H1 (cell line): Measurements from ENCODE around the gene CALR. TPM values are rescaled to one million over a fixed set of nuclear protein-coding genes. Genes with fewer than 3 reads are reported as not detected.

Experiments used
- CTCF ChIA-PET: fragments of 300-600 bp; sonication (Branson Sonifier 250); formaldehyde crosslinking; loops from one replicate; lab custom pipeline; 2021; ENCODE audit not compliant: partially characterized antibody; lab: Charles Lee
- POLR2A ChIA-PET: fragments of 300-600 bp; sonication (Branson Sonifier 250); formaldehyde crosslinking; loops from one replicate; lab custom pipeline; 2021; ENCODE audit warnings: inconsistent platforms; ENCODE audit not compliant: partially characterized antibody; lab: Charles Lee
- DNase-seq, 2 experiments: peaks; one replicate each; pipeline versions ENCODE4 v3.0.0 to v3.0.0-alpha.2; 2010 to 2022; ENCODE audit warnings: low spot score in 2 of 2, low read depth in 1 of 2, mixed read lengths in 1 of 2
- FAIRE-seq: peaks from 2 replicates; lab custom pipeline; 2011; peaks lifted over from hg19 to GRCh38; lab: Jason Lieb, UNC
- H2AFZ ChIP-seq: 2 replicates; pipeline ENCODE4 v1.8.1; 2012; ENCODE audit warnings: low read length, inconsistent platforms
- H2AK5ac ChIP-seq: 2 replicates; pipeline ENCODE4 v1.6.1; 2013; ENCODE audit warnings: low read depth, low read length
- H2BK120ac ChIP-seq: replicated peaks from 2 replicates; pipeline ENCODE3; 2013; ENCODE audit warnings: low read depth, low read length, inconsistent platforms
- H2BK12ac ChIP-seq: 2 replicates; pipeline ENCODE4 v1.6.1; 2013; ENCODE audit warnings: low read depth, low read length
- H2BK15ac ChIP-seq: 2 replicates; pipeline ENCODE4 v1.6.1; 2013; ENCODE audit warnings: low read length
- H2BK20ac ChIP-seq: 2 replicates; pipeline ENCODE4 v1.6.1; 2013; ENCODE audit warnings: low read length
- H2BK5ac ChIP-seq: 2 replicates; pipeline ENCODE4 v1.6.1; 2013; ENCODE audit warnings: low read depth, low read length
- H3K14ac ChIP-seq: 2 replicates; pipeline ENCODE4 v1.6.1; 2013; ENCODE audit warnings: inconsistent platforms; ENCODE audit not compliant: insufficient read length
- H3K18ac ChIP-seq: 2 replicates; pipeline ENCODE4 v1.6.1; 2013; ENCODE audit warnings: low read length; ENCODE audit errors: extremely low read depth
- H3K23ac ChIP-seq: 2 replicates; pipeline ENCODE4 v1.6.1; 2013; ENCODE audit warnings: inconsistent platforms; ENCODE audit not compliant: insufficient read length
- H3K23me2 ChIP-seq: 2 replicates; pipeline ENCODE4 v1.6.1; 2013; ENCODE audit warnings: low read depth, low read length
- H3K27ac ChIP-seq: 2 replicates; pipeline ENCODE4 v1.6.1; 2011; ENCODE audit warnings: low read depth, low read length, inconsistent platforms
- H3K27me3 ChIP-seq, 4 experiments: replicated peaks in 1 of 4; 1 replicate in 1 of 4; 2 replicates in 3 of 4; pipeline versions ENCODE4 v1.6.1 to v1.8.1; 2011 to 2013; ENCODE audit warnings: low read length in 3 of 4, mild to moderate bottlenecking in 3 of 4, inconsistent platforms in 2 of 4, mixed read lengths in 2 of 4, moderate library complexity in 1 of 4; ENCODE audit not compliant: control insufficient read depth in 3 of 4, insufficient read depth in 3 of 4; ENCODE audit errors: extremely low read depth in 1 of 4
- H3K36me3 ChIP-seq, 4 experiments: 2 replicates each; pipeline versions ENCODE4 v1.6.1 to v1.8.1; 2011 to 2013; ENCODE audit warnings: mild to moderate bottlenecking in 4 of 4, low read length in 3 of 4, moderate library complexity in 2 of 4, control low read depth in 1 of 4, inconsistent platforms in 1 of 4; ENCODE audit not compliant: insufficient read depth in 4 of 4, control insufficient read depth in 2 of 4
- H3K4ac ChIP-seq: replicated peaks from 2 replicates; pipeline ENCODE3; 2013; ENCODE audit warnings: low read length, low read depth, mixed read lengths, inconsistent platforms; ENCODE audit not compliant: insufficient read length
- H3K4me1 ChIP-seq, 4 experiments: replicated peaks in 1 of 4; 1 replicate in 1 of 4; 2 replicates in 3 of 4; pipeline versions ENCODE4 v1.6.1 to v1.8.1; 2011 to 2013; ENCODE audit warnings: low read length in 3 of 4, inconsistent platforms in 2 of 4, mixed read lengths in 1 of 4; ENCODE audit not compliant: insufficient read depth in 4 of 4, control insufficient read depth in 3 of 4
- H3K4me2 ChIP-seq, 2 experiments: 2 replicates each; pipeline versions ENCODE4 v1.6.1 to v1.8.1; 2011 to 2013; ENCODE audit warnings: low read depth in 2 of 2, low read length in 2 of 2, control low read depth in 1 of 2, inconsistent platforms in 1 of 2, mild to moderate bottlenecking in 1 of 2; ENCODE audit not compliant: insufficient read depth in 1 of 2
- H3K4me3 ChIP-seq, 4 experiments: fragments of 200-600, 300-600 bp in 1 of 4; sonication (generic), shearing (Covaris generic), sonication (Bioruptor Twin) in 1 of 4; 2 replicates each; pipeline versions ENCODE4 v1.5.1 to v1.8.1; 2011 to 2016; ENCODE audit warnings: low read length in 4 of 4, low read depth in 3 of 4, control low read depth in 2 of 4, inconsistent platforms in 2 of 4, mild to moderate bottlenecking in 2 of 4, mixed read lengths in 1 of 4, moderate library complexity in 1 of 4; ENCODE audit not compliant: insufficient read depth in 2 of 4; ENCODE audit errors: extremely low read depth in 1 of 4
- H3K56ac ChIP-seq: replicated peaks from 2 replicates; pipeline ENCODE3; 2013; ENCODE audit warnings: low read depth, mild to moderate bottlenecking, mixed read lengths, low read length, inconsistent platforms; ENCODE audit not compliant: insufficient read length
- H3K79me1 ChIP-seq: 2 replicates; pipeline ENCODE4 v1.6.1; 2013; ENCODE audit warnings: low read depth, low read length, control low read depth
- H3K79me2 ChIP-seq, 2 experiments: 2 replicates each; pipeline versions ENCODE4 v1.6.1 to v1.8.1; 2012 to 2013; ENCODE audit warnings: low read length in 2 of 2, mild to moderate bottlenecking in 2 of 2, inconsistent platforms in 1 of 2; ENCODE audit not compliant: insufficient read depth in 2 of 2, control insufficient read depth in 1 of 2
- H3K9ac ChIP-seq, 4 experiments: replicated peaks in 1 of 4; 1 replicate in 1 of 4; 2 replicates in 3 of 4; pipeline versions ENCODE4 v1.6.1 to v1.8.1; 2011 to 2013; ENCODE audit warnings: low read depth in 3 of 4, low read length in 3 of 4, control low read depth in 2 of 4, mild to moderate bottlenecking in 2 of 4, moderate library complexity in 2 of 4, inconsistent platforms in 1 of 4; ENCODE audit errors: extremely low read depth in 1 of 4
- H3K9me3 ChIP-seq, 2 experiments: 2 replicates each; pipeline versions ENCODE4 v1.6.1 to v1.8.1; 2012 to 2013; ENCODE audit warnings: mild to moderate bottlenecking in 2 of 2, moderate library complexity in 2 of 2, control low read depth in 1 of 2, inconsistent platforms in 1 of 2, low read depth in 1 of 2, low read length in 1 of 2, mixed read lengths in 1 of 2; ENCODE audit not compliant: insufficient read depth in 2 of 2
- H4K20me1 ChIP-seq, 2 experiments: replicated peaks in 1 of 2; 2 replicates each; pipeline versions ENCODE3 to v1.8.1; 2011 to 2013; ENCODE audit warnings: inconsistent platforms in 2 of 2, low read length in 2 of 2, mild to moderate bottlenecking in 1 of 2; ENCODE audit not compliant: insufficient read depth in 2 of 2, control insufficient read depth in 1 of 2
- H4K5ac ChIP-seq: 2 replicates; pipeline ENCODE4 v1.6.1; 2013; ENCODE audit warnings: low read length, low read depth, mixed read lengths, inconsistent platforms; ENCODE audit not compliant: insufficient read length
- H4K8ac ChIP-seq: 2 replicates; pipeline ENCODE4 v1.8.0; 2013; ENCODE audit warnings: mild to moderate bottlenecking, moderate library complexity, low read length, inconsistent platforms; ENCODE audit not compliant: insufficient read depth; ENCODE audit errors: extremely low read depth
- H4K91ac ChIP-seq: replicated peaks from 2 replicates; pipeline ENCODE3; 2013; ENCODE audit warnings: low read length, mixed read lengths, inconsistent platforms; ENCODE audit not compliant: insufficient read length
- ATF3 ChIP-seq: IDR thresholded peaks from 2 replicates; pipeline ENCODE4 v1.6.1; 2011; ENCODE audit warnings: low read depth, mild to moderate bottlenecking, low read length; ENCODE audit not compliant: insufficient read depth
- BACH1 ChIP-seq: IDR thresholded peaks from 2 replicates; pipeline ENCODE4 v1.6.1; 2012; ENCODE audit warnings: low read length, improper control_type of control experiment
- CREB1 ChIP-seq: IDR thresholded peaks from 2 replicates; pipeline ENCODE4 v1.6.1; 2012; ENCODE audit warnings: inconsistent platforms
- EGR1 ChIP-seq: IDR thresholded peaks from 2 replicates; pipeline ENCODE4 v1.6.1; 2011; ENCODE audit warnings: low read depth, low read length, borderline replicate concordance
- HDAC6 ChIP-seq: IDR thresholded peaks from one replicate; pipeline ENCODE4 v1.7.1; 2012; ENCODE audit warnings: low read depth, mild to moderate bottlenecking, inconsistent platforms, low read length, moderate library complexity
- NRF1 ChIP-seq: IDR thresholded peaks from 2 replicates; pipeline ENCODE4 v1.6.1; 2011; ENCODE audit warnings: mild to moderate bottlenecking, low read depth, low read length, improper control_type of control experiment
- POLR2A ChIP-seq, 2 experiments: IDR thresholded peaks; 1 replicate in 1 of 2; 2 replicates in 1 of 2; pipeline ENCODE4 v1.6.1; 2011; ENCODE audit warnings: low read depth in 2 of 2, low read length in 2 of 2, mild to moderate bottlenecking in 2 of 2; ENCODE audit errors: control extremely low read depth in 1 of 2
- POLR2AphosphoS5 ChIP-seq: IDR thresholded peaks from 2 replicates; pipeline ENCODE4 v1.6.1; 2011; ENCODE audit warnings: low read depth, low read length
- RBBP5 ChIP-seq: IDR thresholded peaks from 2 replicates; pipeline ENCODE4 v1.7.1; 2012; ENCODE audit warnings: low read depth, mild to moderate bottlenecking, inconsistent platforms, low read length, moderate library complexity, borderline replicate concordance
- RXRA ChIP-seq: IDR thresholded peaks from 2 replicates; pipeline ENCODE4 v1.6.1; 2011; ENCODE audit warnings: low read depth, mild to moderate bottlenecking, low read length, moderate library complexity; ENCODE audit not compliant: insufficient read depth
- SIRT6 ChIP-seq: IDR thresholded peaks from one replicate; pipeline ENCODE4 v1.7.1; 2012; ENCODE audit warnings: low read length, inconsistent platforms
- SP4 ChIP-seq: IDR thresholded peaks from 2 replicates; pipeline ENCODE4 v1.6.1; 2012; ENCODE audit warnings: low read length, inconsistent platforms
- TEAD4 ChIP-seq: IDR thresholded peaks from 2 replicates; pipeline ENCODE4 v1.6.1; 2012; ENCODE audit warnings: low read depth, low read length, inconsistent platforms, mixed read lengths
- WGBS, 2 experiments: shearing (Covaris generic) in 1 of 2; methylation state at CpG; one replicate each; pipeline versions ENCODE4 v1.1.6 to v1.1.7; 2013 to 2015; ENCODE audit warnings: low lambda C conversion rate in 2 of 2, mixed read lengths in 2 of 2, inconsistent platforms in 1 of 2, low coverage in 1 of 2, missing lambda C conversion rate in 1 of 2; ENCODE audit not compliant: insufficient replicate concordance in 2 of 2, insufficient coverage in 1 of 2, insufficient read length in 1 of 2; ENCODE audit errors: extremely low coverage in 1 of 2, missing lambda C conversion rate in 1 of 2; 5-methylcytosine and 5-hydroxymethylcytosine counted together
- polyA plus RNA-seq, 7 experiments: library from polyadenylated mRNA; depleted of rRNA in 3 of 7; stranded (reverse) in 5 of 7; unstranded in 2 of 7; fragments of >200 nt in 5 of 7; fragments of 200-250 nt in 2 of 7; gene quantifications; 1 replicate in 5 of 7; 2 replicates in 1 of 7; 4 replicates in 1 of 7; pipeline versions ENCODE4 v1.2.1 to v1.2.3, GENCODE V29; 2011 to 2013; ENCODE audit warnings: missing spikeins in 2 of 7, mixed read lengths in 2 of 7
- total RNA-seq: library from RNA; stranded (reverse); fragmentation: NEBNext Ultra II Directional; extraction: Animal tissue kit (Norgen Biotek cat#: 25700); gene quantifications from 2 replicates; pipeline ENCODE4 v1.2.1, GENCODE V29; 2021

Gene CALR
- total and polyA plus RNA-seq, 2 of the 8 experiments (the other 6 are each of a cell fraction or from before 2014, with no cell fraction given): 591 to 1,155 TPM

DNA sequence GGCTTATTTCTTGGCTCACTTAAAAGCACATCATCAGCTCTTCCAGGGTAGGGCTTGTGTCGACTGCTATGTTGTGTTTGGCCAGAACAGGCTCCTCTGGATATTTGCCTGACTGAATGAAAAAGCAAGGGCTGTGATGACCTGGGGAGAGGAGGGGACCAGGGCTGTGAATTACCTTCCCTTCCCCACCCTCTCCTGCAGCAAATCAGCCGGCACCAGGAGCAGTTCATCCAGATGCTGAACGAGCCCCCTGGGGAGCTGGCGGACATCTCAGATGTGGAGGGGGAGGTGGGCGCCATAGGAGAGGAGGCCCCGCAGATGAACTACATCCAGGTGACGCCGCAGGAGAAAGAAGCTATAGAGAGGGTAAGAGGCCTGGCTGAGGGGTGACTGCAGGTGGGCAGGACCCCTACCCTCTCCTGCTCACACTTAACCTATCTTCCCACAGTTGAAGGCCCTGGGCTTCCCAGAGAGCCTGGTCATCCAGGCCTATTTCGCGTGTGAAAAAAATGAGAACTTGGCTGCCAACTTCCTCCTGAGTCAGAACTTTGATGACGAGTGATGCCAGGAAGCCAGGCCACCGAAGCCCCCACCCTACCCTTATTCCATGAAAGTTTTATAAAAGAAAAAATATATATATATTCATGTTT is 14.2 kb downstream of the CALR start:
- no peak overlapping the region for H3K27ac ChIP-seq
- TF ChIP-seq RXRA (no peak), SP4 (no peak), EGR1 (no peak), TEAD4 (no peak), HDAC6 (no peak), BACH1 (no peak), ATF3 (no peak), RBBP5 (no peak), SIRT6 (no peak), CREB1 (no peak), POLR2AphosphoS5 (0 out of 2 replicates have a peak, but pooled peaks have one; percentile 14), NRF1 (no peak), POLR2A (IDR thresholded peaks at IDR 0.05; ENCODE audit: control extremely low read depth in 1 of 2, low read depth in 2 of 2, low read length in 2 of 2) (peak in 1 of 2 experiments; percentile 33; a peak in 1 of 3 replicates)
- TF ChIP-seq, all 59 proteins: peak for 2
- no peak overlapping the region for H2AFZ ChIP-seq
- H2BK120ac ChIP-seq: no peak overlapping the region
- no peak overlapping the region for H3K14ac ChIP-seq
- H3K36me3 ChIP-seq: peaks cover 19 to 59% (median 32%) of the 10 kb centered on the region in 4 experiments
- no peak overlapping the region for H2BK5ac ChIP-seq
- peaks cover 0 to 9% of the 10 kb centered on the region in 2 experiments for H4K20me1 ChIP-seq
- H2BK15ac ChIP-seq: no peak overlapping the region
- ChIA-PET CTCF (interaction anchor here (1.6 to 6.7 kb wide), 2 partner anchors 10 to 14 kb away, joined by 3 to 62 read pairs; no protein-coding TSS in a partner anchor), POLR2A (interaction anchor here (0.6 to 8.1 kb wide), 23 partner anchors 6 to 212 kb away, joined by 3 to 71 read pairs (median 4); partner anchors contain the start of genes CALR, DNASE2, FARSA and GCDH)
- H3K23ac ChIP-seq: no peak overlapping the region
- no peak overlapping the region for H3K4ac ChIP-seq
- H2BK12ac ChIP-seq: no peak overlapping the region
- H4K8ac ChIP-seq: no peak overlapping the region; the same call in 1 of the 2 replicates
- DNase-seq (no peak), FAIRE-seq (no peak)
- 92% methylated on average over 12 of the region's 12 CpGs; no CpG with 5 or more reads in 1 of the 2 experiments for WGBS, 2 experiments
- H3K4me1 ChIP-seq: peaks cover 0 to 4% (median 2%) of the 10 kb centered on the region in 4 experiments; a peak in 3 of 7 replicates
- H3K4me2 ChIP-seq: no peak overlapping the region
- H2AK5ac ChIP-seq: no peak overlapping the region
- H3K56ac ChIP-seq: no peak overlapping the region
- H3K4me3 ChIP-seq: no peak overlapping the region
- H3K9ac ChIP-seq: no peak overlapping the region
- no peak overlapping the region for H4K5ac ChIP-seq
- no peak overlapping the region for H4K91ac ChIP-seq
- H2BK20ac ChIP-seq: no peak overlapping the region
- peaks cover 4 to 31% of the 10 kb centered on the region in 2 experiments; a peak in 3 of 4 replicates for H3K79me2 ChIP-seq
- H3K27me3 ChIP-seq: no peaks in the 10 kb centered on the region
- peaks cover 6% of the 10 kb centered on the region for H3K23me2 ChIP-seq
- H3K79me1 ChIP-seq: peaks cover 6% of the 10 kb centered on the region
- no peak overlapping the region; the same call in 1 of the 2 replicates for H3K18ac ChIP-seq
- H3K9me3 ChIP-seq: no peaks in the 10 kb centered on the region
